ENCODE measurements around the gene EPAS1. TPM values are rescaled to one million over a fixed set of nuclear protein-coding genes. Genes with fewer than 3 reads are reported as not detected.

EPAS1 gene
- total and polyA plus RNA-seq, 2 of the 13 experiments (the other 11 are each of a cell fraction or from before 2014, with no cell fraction given), result 47.1 to 182 TPM

DNA sequence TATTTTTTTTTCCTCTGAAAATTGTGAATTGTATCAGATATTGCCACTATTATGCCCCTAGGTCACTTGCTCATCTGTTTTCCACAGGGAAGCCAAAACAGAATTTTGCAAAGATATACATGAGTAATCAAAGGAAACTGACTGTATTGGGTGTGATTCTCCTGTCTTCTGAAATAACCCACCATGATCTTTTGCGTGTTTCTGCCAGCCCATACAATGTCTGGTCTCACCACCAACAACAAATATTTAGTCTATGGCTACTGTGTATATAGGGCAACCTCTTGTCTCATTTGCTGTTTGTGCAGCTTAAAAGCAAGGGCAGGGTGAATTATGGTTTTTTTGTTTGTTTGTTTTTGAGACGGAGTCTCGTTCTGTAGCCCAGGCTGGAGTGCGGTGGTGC lies 26.5 kb downstream of the EPAS1 start (continued):
- TF ChIP-seq FOXA3 (CRISPR knock-in tag; IDR thresholded peaks at IDR 0.05) (peak; percentile 46; the same call in 1 of the 2 replicates), EED (CRISPR knock-in tag; IDR thresholded peaks at IDR 0.05) (no peak), ARNT (IDR thresholded peaks at IDR 0.05) (no peak), ZNF572 (CRISPR knock-in tag; IDR thresholded peaks at IDR 0.05) (no peak), REPIN1 (CRISPR knock-in tag; IDR thresholded peaks at IDR 0.05; ENCODE audit: borderline replicate concordance, low read depth) (no peak), SALL1 (CRISPR knock-in tag; IDR thresholded peaks at IDR 0.05) (peak; percentile 43; the same call in 1 of the 2 replicates), FOXP1 (IDR thresholded peaks at IDR 0.05) (no peak), FOXP1 (CRISPR knock-in tag; IDR thresholded peaks at IDR 0.05) (peak; percentile 71), MYNN (CRISPR knock-in tag; IDR thresholded peaks at IDR 0.05; ENCODE audit: low read depth) (no peak), DPF2 (CRISPR knock-in tag; IDR thresholded peaks at IDR 0.05; ENCODE audit: borderline replicate concordance, low read depth) (no peak), HOXA5 (CRISPR knock-in tag; IDR thresholded peaks at IDR 0.05) (no peak), ARNT2 (CRISPR knock-in tag; IDR thresholded peaks at IDR 0.05; ENCODE audit: low read depth) (no peak), RARA (CRISPR knock-in tag; IDR thresholded peaks at IDR 0.05) (peak; percentile 57; the same call in 1 of the 2 replicates), SMYD3 (CRISPR knock-in tag; IDR thresholded peaks at IDR 0.05) (no peak), SKI (IDR thresholded peaks at IDR 0.05; ENCODE audit: partially characterized antibody) (peak; percentile 47), ARNTL (CRISPR knock-in tag; IDR thresholded peaks at IDR 0.05) (0 out of 2 replicates have a peak, but pooled peaks have one; percentile 31), ZNF550 (CRISPR knock-in tag; IDR thresholded peaks at IDR 0.05; ENCODE audit: borderline replicate concordance) (no peak), GPN1 (CRISPR knock-in tag; IDR thresholded peaks at IDR 0.05; ENCODE audit: borderline replicate concordance) (no peak), ARHGAP35 (CRISPR knock-in tag; IDR thresholded peaks at IDR 0.05; ENCODE audit: borderline replicate concordance) (no peak), BCL6 (CRISPR knock-in tag; IDR thresholded peaks at IDR 0.05) (peak; percentile 56), SRSF1 (optimal IDR thresholded peaks at IDR 0.05; ENCODE audit: low read depth, low read length) (no peak), ZNF10 (CRISPR knock-in tag; IDR thresholded peaks at IDR 0.05; ENCODE audit: borderline replicate concordance, low read depth) (no peak), RXRB (CRISPR knock-in tag; IDR thresholded peaks at IDR 0.05; ENCODE audit: borderline replicate concordance) (0 out of 2 replicates have a peak, but pooled peaks have one; percentile 11)
- TF ChIP-seq, protein P1, sequence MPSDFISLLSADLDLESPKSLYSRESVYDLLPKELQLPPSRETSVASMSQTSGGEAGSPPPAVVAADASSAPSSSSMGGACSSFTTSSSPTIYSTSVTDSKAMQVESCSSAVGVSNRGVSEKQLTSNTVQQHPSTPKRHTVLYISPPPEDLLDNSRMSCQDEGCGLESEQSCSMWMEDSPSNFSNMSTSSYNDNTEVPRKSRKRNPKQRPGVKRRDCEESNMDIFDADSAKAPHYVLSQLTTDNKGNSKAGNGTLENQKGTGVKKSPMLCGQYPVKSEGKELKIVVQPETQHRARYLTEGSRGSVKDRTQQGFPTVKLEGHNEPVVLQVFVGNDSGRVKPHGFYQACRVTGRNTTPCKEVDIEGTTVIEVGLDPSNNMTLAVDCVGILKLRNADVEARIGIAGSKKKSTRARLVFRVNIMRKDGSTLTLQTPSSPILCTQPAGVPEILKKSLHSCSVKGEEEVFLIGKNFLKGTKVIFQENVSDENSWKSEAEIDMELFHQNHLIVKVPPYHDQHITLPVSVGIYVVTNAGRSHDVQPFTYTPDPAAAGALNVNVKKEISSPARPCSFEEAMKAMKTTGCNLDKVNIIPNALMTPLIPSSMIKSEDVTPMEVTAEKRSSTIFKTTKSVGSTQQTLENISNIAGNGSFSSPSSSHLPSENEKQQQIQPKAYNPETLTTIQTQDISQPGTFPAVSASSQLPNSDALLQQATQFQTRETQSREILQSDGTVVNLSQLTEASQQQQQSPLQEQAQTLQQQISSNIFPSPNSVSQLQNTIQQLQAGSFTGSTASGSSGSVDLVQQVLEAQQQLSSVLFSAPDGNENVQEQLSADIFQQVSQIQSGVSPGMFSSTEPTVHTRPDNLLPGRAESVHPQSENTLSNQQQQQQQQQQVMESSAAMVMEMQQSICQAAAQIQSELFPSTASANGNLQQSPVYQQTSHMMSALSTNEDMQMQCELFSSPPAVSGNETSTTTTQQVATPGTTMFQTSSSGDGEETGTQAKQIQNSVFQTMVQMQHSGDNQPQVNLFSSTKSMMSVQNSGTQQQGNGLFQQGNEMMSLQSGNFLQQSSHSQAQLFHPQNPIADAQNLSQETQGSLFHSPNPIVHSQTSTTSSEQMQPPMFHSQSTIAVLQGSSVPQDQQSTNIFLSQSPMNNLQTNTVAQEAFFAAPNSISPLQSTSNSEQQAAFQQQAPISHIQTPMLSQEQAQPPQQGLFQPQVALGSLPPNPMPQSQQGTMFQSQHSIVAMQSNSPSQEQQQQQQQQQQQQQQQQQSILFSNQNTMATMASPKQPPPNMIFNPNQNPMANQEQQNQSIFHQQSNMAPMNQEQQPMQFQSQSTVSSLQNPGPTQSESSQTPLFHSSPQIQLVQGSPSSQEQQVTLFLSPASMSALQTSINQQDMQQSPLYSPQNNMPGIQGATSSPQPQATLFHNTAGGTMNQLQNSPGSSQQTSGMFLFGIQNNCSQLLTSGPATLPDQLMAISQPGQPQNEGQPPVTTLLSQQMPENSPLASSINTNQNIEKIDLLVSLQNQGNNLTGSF (CRISPR knock-in tag; IDR thresholded peaks at IDR 0.05), result no peak
